Measurements from ENCODE around the gene IFNA2. TPM values are rescaled to one million over a fixed set of nuclear protein-coding genes. Genes with fewer than 3 reads are reported as not detected.
"Not testable (repeated sequence)": the region's sequence is repeated elsewhere in the genome, so short reads cannot be mapped to it uniquely, and the experiment has no call there.

IFNA2 gene
- polyA plus RNA-seq, 3 donors = not detected

DNA sequence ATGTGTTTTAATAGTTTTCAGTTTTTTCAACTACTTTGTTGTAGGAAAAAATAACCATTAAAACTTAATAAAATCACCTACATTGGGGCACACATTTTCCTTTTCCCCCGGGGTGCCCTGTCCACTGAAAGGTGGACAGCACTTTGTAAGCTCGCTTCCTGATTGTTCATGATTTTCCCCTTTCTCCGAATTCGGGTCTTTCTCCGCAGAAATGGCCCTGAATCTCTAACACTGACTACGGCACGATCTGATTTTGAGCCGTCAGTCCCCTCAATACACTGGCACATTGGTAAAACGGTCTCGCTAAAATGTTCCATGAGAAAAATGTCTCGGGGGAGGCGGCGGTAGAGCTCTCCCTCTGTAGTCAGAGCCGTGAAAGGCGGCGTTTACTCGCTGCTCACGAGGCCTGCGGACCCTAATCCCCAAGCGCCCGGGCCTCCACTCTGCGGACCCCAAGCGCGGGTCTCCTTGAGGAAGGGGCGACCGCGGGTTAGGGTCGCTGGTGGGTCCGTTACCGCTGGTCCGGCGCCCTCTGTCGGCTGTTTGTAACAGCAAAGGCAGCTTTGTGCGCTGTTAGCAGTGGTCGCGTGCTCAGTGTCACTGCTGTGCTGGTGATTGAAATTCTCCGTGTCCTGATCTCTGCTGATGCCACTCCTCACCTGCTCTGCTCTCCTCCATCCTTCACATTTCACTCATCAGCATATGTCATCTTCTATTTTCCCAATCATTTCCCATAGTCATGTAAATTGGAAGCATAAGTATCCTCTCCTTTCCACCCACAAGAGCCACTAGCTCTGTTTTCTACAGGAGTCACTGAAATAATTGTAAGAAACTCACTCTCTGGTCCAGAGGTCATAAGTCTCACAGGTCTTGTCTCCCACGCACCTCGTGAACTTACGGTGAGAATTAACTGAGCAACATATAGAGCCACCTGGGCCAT is 10.8 kb upstream of the IFNA2 start:
- peak in 7 of 11 donors; percentile 23 to 51 (median 34) for DNase-seq (ENCODE audit: extremely low read depth in 1 of 11, low read depth in 9 of 11, low spot score in 4 of 11)

- DNase-seq (ENCODE audit: extremely low read depth in 1 of 11, low read depth in 9 of 11, low spot score in 4 of 11) = no peak
These were observed 7.1 kb upstream of the IFNA2 start for GRCh38 chr9:21392270-21392669.

- DNase-seq (ENCODE audit: extremely low read depth in 1 of 11, low read depth in 9 of 11, low spot score in 4 of 11) = no peak
These were observed 1.6 kb downstream of the IFNA2 start for GRCh38 chr9:21383627-21384026.

- DNase-seq (ENCODE audit: extremely low read depth in 1 of 11, low read depth in 9 of 11, low spot score in 4 of 11) = no peak
These were observed 3.5 kb downstream of the IFNA2 start for GRCh38 chr9:21381448-21382339.

GRCh38 chr9:21371467-21371866 is 13.7 kb downstream of the IFNA2 start:
- not testable (repeated sequence) for DNase-seq (ENCODE audit: extremely low read depth in 1 of 11, low read depth in 9 of 11, low spot score in 4 of 11)

- DNase-seq (ENCODE audit: extremely low read depth in 1 of 11, low read depth in 9 of 11, low spot score in 4 of 11) = no peak
These were observed 17.2 kb downstream of the IFNA2 start, which contains the start of gene IFNA13 for GRCh38 chr9:21367957-21368356. Gene IFNA13 (minus strand): TSS chr9:21368057. CDS start chr9:21368010, 47 bp downstream.

- not testable (repeated sequence) for DNase-seq (ENCODE audit: extremely low read depth in 1 of 11, low read depth in 9 of 11, low spot score in 4 of 11)
These were observed 18.0 kb downstream of the IFNA2 start for GRCh38 chr9:21367169-21367568.

- DNase-seq (ENCODE audit: extremely low read depth in 1 of 11, low read depth in 9 of 11, low spot score in 4 of 11) = no peak
These were observed 22.9 kb downstream of the IFNA2 start for GRCh38 chr9:21362287-21362686.

- DNase-seq (ENCODE audit: extremely low read depth in 1 of 11, low read depth in 9 of 11, low spot score in 4 of 11) = no peak
These were observed 27.4 kb downstream of the IFNA2 start for GRCh38 chr9:21357479-21358460.

DNA sequence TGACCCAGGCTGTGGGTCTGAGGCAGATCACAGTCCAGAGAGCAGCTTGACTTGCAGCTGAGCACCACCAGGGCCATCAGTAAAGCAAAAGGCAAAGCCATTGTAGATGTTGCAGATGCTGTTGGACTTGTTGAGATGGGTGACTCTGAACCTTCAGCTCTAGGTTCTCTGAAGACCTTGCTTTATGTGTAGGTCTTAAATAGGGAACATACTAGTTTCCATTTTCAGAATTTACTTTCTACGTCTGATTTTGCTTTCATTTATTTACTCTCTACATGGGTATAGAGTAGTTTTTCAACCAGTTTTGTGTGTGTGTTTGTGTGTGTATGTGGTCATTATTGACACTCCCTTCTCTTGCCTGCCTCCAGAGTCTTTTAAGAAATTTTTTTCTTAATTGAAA is 34.4 kb downstream of the IFNA2 start, which contains the start of gene IFNA6:
Gene IFNA6, minus strand, starts transcription at position 101 of the 400 bp plus-strand sequence. Its CDS starts 0 bp downstream, at position 101.
- DNase-seq (ENCODE audit: extremely low read depth in 1 of 11, low read depth in 9 of 11, low spot score in 4 of 11) = no peak

DNA sequence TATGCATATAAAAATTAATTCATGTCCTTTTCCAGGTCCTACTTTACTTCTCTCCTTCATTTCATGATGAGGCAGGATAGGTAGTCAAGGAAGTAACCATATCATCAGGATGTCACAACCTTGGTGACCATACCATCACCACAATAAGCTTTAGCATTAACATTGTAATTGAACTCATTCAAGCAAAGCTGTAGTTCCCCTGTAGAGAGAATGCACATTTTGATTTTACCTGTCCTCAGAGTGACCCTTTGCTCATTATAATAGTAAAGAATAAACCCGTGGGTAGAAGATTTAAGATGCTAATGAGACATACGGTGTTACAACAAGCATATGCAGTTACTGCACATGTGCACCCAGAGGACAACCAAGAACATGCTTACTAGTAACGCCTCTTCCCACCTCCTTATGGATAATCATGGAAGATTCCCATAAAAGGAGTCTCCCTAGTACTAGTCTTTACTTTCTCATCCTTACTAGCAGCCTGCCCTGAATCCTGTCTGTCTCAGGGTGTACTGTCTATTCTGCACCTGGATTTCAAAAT is 36.7 kb downstream of the IFNA2 start:
- no peak for DNase-seq (ENCODE audit: extremely low read depth in 1 of 11, low read depth in 9 of 11, low spot score in 4 of 11)

- no peak for DNase-seq (ENCODE audit: extremely low read depth in 1 of 11, low read depth in 9 of 11, low spot score in 4 of 11)
These were observed 44.5 kb downstream of the IFNA2 start for GRCh38 chr9:21340735-21341134.

GRCh38 chr9:21336457-21336856 is 48.7 kb downstream of the IFNA2 start:
- no peak for DNase-seq (ENCODE audit: extremely low read depth in 1 of 11, low read depth in 9 of 11, low spot score in 4 of 11)

- DNase-seq (ENCODE audit: extremely low read depth in 1 of 11, low read depth in 9 of 11, low spot score in 4 of 11) = peak; percentile 75 to 92 (median 90)
These were observed 50.2 kb downstream of the IFNA2 start, which contains the start of gene KLHL9 for GRCh38 chr9:21334701-21335632. Gene KLHL9 (minus strand): TSS chr9:21335404. CDS start chr9:21334859, 545 bp downstream.

Data from renal cortex interstitium (tissue), 11 donors.